Gastroesophageal sphincter (tissue), 3 donors: ENCODE results near the gene FAIM.

Source experiments
- CTCF ChIP-seq, 4 experiments: fragments of 200-600 bp in 2 of 4; fragments of 450-650 bp in 2 of 4; sonication (generic) in 1 of 4; IDR thresholded peaks; one replicate each; pipeline ENCODE4 v1.5.1; 2017 to 2019; ENCODE audit warnings: antibody characterized with exemption in 4 of 4, mild to moderate bottlenecking in 2 of 4, moderate library complexity in 2 of 4
- EP300 ChIP-seq: sonication (generic); formaldehyde crosslinking; IDR thresholded peaks from one replicate; pipeline ENCODE4 v1.6.1; 2017; ENCODE audit warnings: antibody characterized with exemption, mild to moderate bottlenecking
- POLR2A ChIP-seq, 2 donors: fragments of 450-650 bp; IDR thresholded peaks; one replicate each; pipeline ENCODE4 v1.6.1; 2017; ENCODE audit warnings: antibody characterized with exemption in 2 of 2, mild to moderate bottlenecking in 2 of 2, moderate library complexity in 1 of 2

DNA sequence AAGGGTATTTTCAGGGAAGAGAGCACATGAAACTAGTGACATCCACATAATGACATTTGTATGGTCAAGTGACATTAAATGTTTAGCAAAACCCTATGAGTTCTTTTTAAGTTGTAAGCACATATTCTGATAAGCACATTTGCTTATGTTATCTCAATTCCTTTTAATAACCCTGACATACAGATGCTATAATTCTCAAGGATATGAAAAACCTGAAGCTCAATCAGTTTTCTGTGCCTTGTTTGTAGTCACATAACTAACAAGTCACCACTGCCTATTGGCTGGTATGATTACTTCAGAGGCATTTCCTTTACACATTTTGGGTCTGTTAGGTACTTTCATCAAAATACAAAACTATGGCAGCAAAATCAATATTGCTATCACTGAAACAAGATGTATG is 74.1 kb downstream of the FAIM start:
- TF ChIP-seq CTCF (IDR thresholded peaks at IDR 0.05) (no peak), EP300 (no peak), POLR2A (IDR thresholded peaks at IDR 0.05) (no peak)
